Prostate gland (tissue), 2 donors: Measurements from ENCODE around the gene SLC44A2. TPM values are rescaled to one million over a fixed set of nuclear protein-coding genes. Genes with fewer than 3 reads are reported as not detected.

ENCODE experiments used
- DNase-seq: peaks from one replicate; pipeline ENCODE4 v3.0.0-alpha.2; 2019; ENCODE audit warnings: low spot score
- H3K27ac ChIP-seq, 2 donors: fragments of 200-600 bp; sonication (generic); 2 replicates each; pipeline ENCODE4 v1.5.1; 2017 to 2019
- H3K27me3 ChIP-seq: fragments of 200-600 bp; sonication (generic); replicated peaks from 2 replicates; pipeline ENCODE4 v1.5.1; 2019; ENCODE audit not compliant: insufficient read depth
- H3K36me3 ChIP-seq, 2 donors: fragments of 200-600 bp; sonication (generic); 1 replicate in 1 of 2; 2 replicates in 1 of 2; pipeline versions ENCODE4 v1.5.1 to v1.8.1; 2017 to 2019
- H3K4me1 ChIP-seq: fragments of 200-600 bp; sonication (generic); replicated peaks from 2 replicates; pipeline ENCODE4 v1.5.1; 2019
- H3K4me3 ChIP-seq, 2 donors: fragments of 200-600 bp; sonication (generic); 2 replicates each; pipeline ENCODE4 v1.5.1; 2017 to 2019
- H3K9me3 ChIP-seq: fragments of 200-600 bp; sonication (generic); 2 replicates; pipeline ENCODE4 v1.5.1; 2017
- CTCF ChIP-seq, 4 experiments: fragments of 200-600 bp in 2 of 4; fragments of 450-650 bp in 2 of 4; sonication (generic) in 2 of 4; IDR thresholded peaks; 1 replicate in 3 of 4; 2 replicates in 1 of 4; pipeline ENCODE4 v1.5.1; 2016 to 2019; ENCODE audit warnings: antibody characterized with exemption in 4 of 4, mild to moderate bottlenecking in 2 of 4, moderate library complexity in 2 of 4
- POLR2A ChIP-seq: fragments of 450-650 bp; IDR thresholded peaks from one replicate; pipeline ENCODE4 v1.6.1; 2016; ENCODE audit warnings: antibody characterized with exemption, mild to moderate bottlenecking
- POLR2AphosphoS5 ChIP-seq: sonication (generic); formaldehyde crosslinking; IDR thresholded peaks from one replicate; pipeline ENCODE4 v1.6.1; 2017; ENCODE audit warnings: antibody characterized with exemption
- WGBS: methylation state at CpG from one replicate; pipeline ENCODE4 v1.1.5; 2018; 5-methylcytosine and 5-hydroxymethylcytosine counted together
- intact Hi-C: fragments of 100-400 bp; cut with DNase I; formaldehyde crosslinking; loops from one replicate; pipeline ENCODE4 v1.14.2; 2022
- total RNA-seq, 2 donors: library from RNA; depleted of rRNA; stranded (reverse); fragments of >200 nt; gene quantifications; one replicate each; pipeline ENCODE4 v1.1.0, GENCODE V29; 2016

Gene SLC44A2
- total RNA-seq, 2 donors from 2014 or later: 91.1 to 402 TPM

DNA sequence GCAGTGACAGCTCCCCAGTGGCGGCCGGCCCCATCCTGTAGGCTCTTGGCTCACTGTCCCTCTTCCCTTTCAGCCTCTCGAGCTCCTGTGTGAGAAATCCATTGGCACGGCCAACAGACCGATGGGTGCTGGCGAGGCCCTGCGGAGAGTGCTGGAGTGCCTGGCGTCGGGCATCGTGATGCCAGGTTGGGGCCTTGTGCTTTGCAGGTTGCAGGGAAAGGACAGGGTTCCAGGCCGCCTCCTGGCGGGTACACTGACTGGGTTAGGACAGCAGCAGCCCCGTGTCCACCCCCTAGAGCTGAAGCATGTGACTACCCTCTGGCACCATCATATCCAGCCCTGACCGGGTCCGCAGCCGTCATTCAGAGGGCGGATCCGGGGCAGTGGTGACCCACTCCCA is 54.4 kb downstream of the SLC44A2 start:
- H3K27me3 ChIP-seq: no peaks in the 10 kb centered on the region
- H3K9me3 ChIP-seq: no peaks in the 10 kb centered on the region
- H3K27ac ChIP-seq: no peak overlapping the region
- H3K4me3 ChIP-seq: no peak overlapping the region
- H3K4me1 ChIP-seq: no peaks in the 10 kb centered on the region
- intact Hi-C loops: no loop called here
- TF ChIP-seq POLR2AphosphoS5 (no peak), CTCF (IDR thresholded peaks at IDR 0.05) (no peak), POLR2A (no peak)
- WGBS: 95% methylated on average over 18 of the region's 18 CpGs
- no peak for DNase-seq
- peaks cover 42 to 47% of the 10 kb centered on the region in 2 donors for H3K36me3 ChIP-seq

- TF ChIP-seq CTCF (IDR thresholded peaks at IDR 0.05): no peak
- TF ChIP-seq POLR2AphosphoS5: no peak
- TF ChIP-seq POLR2A: no peak
- no peak for DNase-seq
- Histone ChIP-seq H3K27me3 (no peaks in the 10 kb centered on the region), H3K36me3 (peaks cover 42 to 47% of the 10 kb centered on the region in 2 donors), H3K4me1 (no peaks in the 10 kb centered on the region), H3K9me3 (no peaks in the 10 kb centered on the region), H3K27ac (no peak overlapping the region), H3K4me3 (no peak overlapping the region)
- intact Hi-C loops: no loop called here
- 94% methylated on average over 14 of the region's 15 CpGs for WGBS
Measured at GRCh38 chr19:10680545-10681135, 55.3 kb downstream of the SLC44A2 start.

- no peaks in the 10 kb centered on the region for H3K4me1 ChIP-seq
- 72% methylated on average over 4 of the region's 4 CpGs for WGBS
- H3K9me3 ChIP-seq: no peaks in the 10 kb centered on the region
- no peaks in the 10 kb centered on the region for H3K27me3 ChIP-seq
- peaks cover 45 to 52% of the 10 kb centered on the region in 2 donors for H3K36me3 ChIP-seq
- no peak for DNase-seq
- H3K4me3 ChIP-seq: no peak overlapping the region
- TF ChIP-seq CTCF (IDR thresholded peaks at IDR 0.05): no peak
- TF ChIP-seq POLR2AphosphoS5: no peak
- TF ChIP-seq POLR2A: no peak
- H3K27ac ChIP-seq: no peak overlapping the region
- intact Hi-C loops: no loop called here
Measured at GRCh38 chr19:10681658-10682057, 56.3 kb downstream of the SLC44A2 start.

GRCh38 chr19:10682397-10683063 is 57.2 kb downstream of the SLC44A2 start:
- H3K27me3 ChIP-seq: no peaks in the 10 kb centered on the region
- H3K4me3 ChIP-seq: no peak overlapping the region
- no peaks in the 10 kb centered on the region for H3K4me1 ChIP-seq
- TF ChIP-seq POLR2A (no peak), POLR2AphosphoS5 (no peak), CTCF (IDR thresholded peaks at IDR 0.05) (no peak)
- H3K9me3 ChIP-seq: no peaks in the 10 kb centered on the region
- 88% methylated on average over 15 of the region's 15 CpGs for WGBS
- H3K27ac ChIP-seq: no peak overlapping the region
- intact Hi-C loops: no loop called here
- DNase-seq: no peak
- peaks cover 48 to 55% of the 10 kb centered on the region in 2 donors for H3K36me3 ChIP-seq

DNA sequence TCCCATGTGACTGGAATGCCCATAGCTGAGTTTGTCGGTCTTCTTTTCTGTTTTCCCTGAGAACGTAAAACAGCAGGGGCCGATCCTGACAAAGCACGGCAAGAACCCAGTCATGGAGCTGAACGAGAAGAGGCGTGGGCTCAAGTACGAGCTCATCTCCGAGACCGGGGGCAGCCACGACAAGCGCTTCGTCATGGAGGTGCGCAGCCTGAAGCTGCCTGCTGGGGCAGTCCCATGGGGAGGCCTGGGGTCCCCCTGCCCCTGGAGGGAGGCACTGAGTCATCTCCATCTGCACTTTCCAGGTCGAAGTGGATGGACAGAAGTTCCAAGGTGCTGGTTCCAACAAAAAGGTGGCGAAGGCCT is 57.7 kb downstream of the SLC44A2 start:
- no peak overlapping the region for H3K27ac ChIP-seq
- H3K36me3 ChIP-seq: peaks cover 52 to 60% of the 10 kb centered on the region in 2 donors
- no peaks in the 10 kb centered on the region for H3K27me3 ChIP-seq
- DNase-seq: no peak
- intact Hi-C loops: no loop called here
- no peaks in the 10 kb centered on the region for H3K4me1 ChIP-seq
- H3K9me3 ChIP-seq: no peaks in the 10 kb centered on the region
- TF ChIP-seq POLR2A: no peak
- no peak for TF ChIP-seq CTCF (IDR thresholded peaks at IDR 0.05)
- no peak for TF ChIP-seq POLR2AphosphoS5
- 87% methylated on average over 15 of the region's 15 CpGs for WGBS
- no peak overlapping the region for H3K4me3 ChIP-seq
